PC-3 (cell line): Measurements from ENCODE around the gene SPINK9. TPM values are rescaled to one million over a fixed set of nuclear protein-coding genes. Genes with fewer than 3 reads are reported as not detected.
"Not testable (repeated sequence)": the region's sequence is repeated elsewhere in the genome, so short reads cannot be mapped to it uniquely, and the experiment has no call there.

Experiments used
- ATAC-seq: fragments of 200-7000 bp; cut with Tn5 transposase; 2 replicates; pipeline ENCODE4 v1.9.1; 2020; ENCODE audit warnings: mild to moderate bottlenecking, moderate library complexity
- BruUV-seq: library from RNA; stranded (reverse); fragments of 400-500 nt; replicated peaks from 2 replicates; lab custom pipeline; 2021; lab: Mats Ljungman, UMichigan
- CTCF ChIA-PET: fragments of 300-600 bp; sonication (Branson Sonifier 250); formaldehyde crosslinking; loops from one replicate; lab custom pipeline; 2022; ENCODE audit warnings: antibody characterized with exemption; lab: Charles Lee
- POLR2A ChIA-PET: fragments of 300-600 bp; sonication (Branson Sonifier 250); formaldehyde crosslinking; loops from one replicate; lab custom pipeline; 2022; ENCODE audit warnings: antibody characterized with exemption; ENCODE audit not compliant: unreplicated experiment; lab: Charles Lee
- DNase-seq: peaks from one replicate; pipeline ENCODE4 v3.0.0-alpha.2; 2015
- H2AFZ ChIP-seq: fragments of 300-600 bp; sonication (generic); 2 replicates; pipeline ENCODE4 v1.6.0; 2016; ENCODE audit warnings: antibody characterized with exemption, low read length
- H3F3A ChIP-seq: fragments of 300-600 bp; sonication (generic); one replicate; pipeline ENCODE4 v1.6.0; 2017; ENCODE audit warnings: antibody characterized with exemption, low read length, control low read depth, mild to moderate bottlenecking; ENCODE audit not compliant: unreplicated experiment
- H3K27ac ChIP-seq: fragments of 300-600 bp; sonication (generic); 2 replicates; pipeline ENCODE4 v1.5.1; 2016; ENCODE audit warnings: mild to moderate bottlenecking, low read length
- H3K27me3 ChIP-seq: fragments of 300-600 bp; sonication (generic); 2 replicates; pipeline ENCODE4 v1.6.1; 2016; ENCODE audit warnings: low read length, mixed read lengths
- H3K36me3 ChIP-seq: fragments of 300-600 bp; sonication (generic); 2 replicates; pipeline ENCODE4 v1.6.1; 2016; ENCODE audit warnings: low read depth, mixed run types, low read length, mixed read lengths
- H3K4me1 ChIP-seq: fragments of 300-600 bp; sonication (generic); 2 replicates; pipeline ENCODE4 v1.5.1; 2016; ENCODE audit warnings: low read length; ENCODE audit not compliant: insufficient read depth
- H3K4me2 ChIP-seq: fragments of 300-600 bp; sonication (generic); 2 replicates; pipeline ENCODE4 v1.6.0; 2016; ENCODE audit warnings: low read length
- H3K4me3 ChIP-seq: fragments of 300-600 bp; sonication (generic); 2 replicates; pipeline ENCODE4 v1.5.1; 2016; ENCODE audit warnings: mild to moderate bottlenecking, low read length, mixed read lengths
- H3K79me2 ChIP-seq: fragments of 300-600 bp; sonication (generic); 2 replicates; pipeline ENCODE4 v1.6.1; 2017; ENCODE audit warnings: low read length, mixed read lengths
- H3K9ac ChIP-seq: fragments of 300-600 bp; sonication (generic); 2 replicates; pipeline ENCODE4 v1.6.0; 2016; ENCODE audit warnings: mild to moderate bottlenecking, low read length
- H3K9me2 ChIP-seq: fragments of 300-600 bp; sonication (generic); replicated peaks from 2 replicates; pipeline ENCODE4 v1.6.1; 2016; ENCODE audit warnings: mixed run types, low read length, mixed read lengths
- H3K9me3 ChIP-seq: fragments of 300-600 bp; sonication (generic); 2 replicates; pipeline ENCODE4 v1.6.1; 2016; ENCODE audit warnings: low read length, mixed read lengths
- H4K20me1 ChIP-seq: fragments of 300-600 bp; sonication (generic); 2 replicates; pipeline ENCODE4 v1.6.1; 2016; ENCODE audit warnings: low read length, mixed read lengths
- CTCF ChIP-seq: fragments of 300-600 bp; sonication (generic); conservative IDR thresholded peaks from 2 replicates; pipeline ENCODE4 v1.5.1; 2017; ENCODE audit warnings: antibody characterized with exemption, low read depth, mild to moderate bottlenecking, low read length
- EZH2 ChIP-seq: fragments of 300-600 bp; sonication (generic); IDR thresholded peaks from one replicate; pipeline ENCODE4 v1.6.1; 2017; ENCODE audit warnings: antibody characterized with exemption, mild to moderate bottlenecking, low read length; ENCODE audit not compliant: unreplicated experiment
- EZH2phosphoT487 ChIP-seq: fragments of 300-600 bp; sonication (generic); IDR thresholded peaks from 2 replicates; pipeline ENCODE4 v1.6.1; 2018; ENCODE audit warnings: mild to moderate bottlenecking, antibody characterized with exemption, low read length, borderline replicate concordance
- intact Hi-C: fragments of 100-400 bp; cut with micrococcal nuclease; formaldehyde crosslinking; loops from 2 replicates; pipeline ENCODE4 v1.9.0; 2023
- total RNA-seq: library from RNA; depleted of rRNA; stranded (reverse); fragments of >200 nt; gene quantifications from 2 replicates; pipeline ENCODE4 v1.2.3, GENCODE V29; 2014

SPINK9 gene
- total RNA-seq, 1 experiment from 2014 or later = not detected

- Histone ChIP-seq H4K20me1 (no peaks in the 10 kb centered on the region), H3K27me3 (no peaks in the 10 kb centered on the region), H3K9ac (no peak overlapping the region), H3K9me2 (no peaks in the 10 kb centered on the region), H3K36me3 (no peaks in the 10 kb centered on the region), H3K27ac (no peak overlapping the region), H3F3A (no peaks in the 10 kb centered on the region), H3K4me2 (no peak overlapping the region), H3K4me1 (peaks cover 10% of the 10 kb centered on the region; the same call in 1 of the 2 replicates), H3K4me3 (no peak overlapping the region), H2AFZ (no peak overlapping the region), H3K9me3 (no peaks in the 10 kb centered on the region), H3K79me2 (no peaks in the 10 kb centered on the region)
- ATAC-seq (peak; percentile 97), DNase-seq (peak; percentile 70)
- intact Hi-C loops = loop anchor here (1.0 to 2.0 kb wide), 3 partner anchors 39 to 135 kb away; no protein-coding TSS in a partner anchor
- TF ChIP-seq EZH2 = no peak
- no peak for TF ChIP-seq EZH2phosphoT487
- TF ChIP-seq CTCF = peak; percentile 64
- no TSS peak for BruUV-seq
- ChIA-PET CTCF (interaction anchor here (0.6 to 1.6 kb wide), 8 partner anchors 10 to 417 kb away, joined by 3 to 11 read pairs (median 5); no protein-coding TSS in a partner anchor), POLR2A (no interaction called here)
Observed at GRCh38 chr5:148314187-148314586, 21.2 kb upstream of the SPINK9 start.

- intact Hi-C loops = loop anchor here (1.0 to 2.0 kb wide), 3 partner anchors 39 to 136 kb away; no protein-coding TSS in a partner anchor
- H3K79me2 ChIP-seq = no peaks in the 10 kb centered on the region
Observed at GRCh38 chr5:148314731-148315130, 20.6 kb upstream of the SPINK9 start.

GRCh38 chr5:148320011-148320963, 15.1 kb upstream of the SPINK9 start:
- ATAC-seq, CTCF ChIA-PET, H3K9me2 ChIP-seq, H3K27ac ChIP-seq, H4K20me1 ChIP-seq, H3K79me2 ChIP-seq, H3K9ac ChIP-seq, DNase-seq, H3K27me3 ChIP-seq, H3K4me1 ChIP-seq, H3K36me3 ChIP-seq, H3F3A ChIP-seq, H3K9me3 ChIP-seq, intact Hi-C loops: not testable (repeated sequence)
- BruUV-seq = TSS peak; percentile 87
- Histone ChIP-seq H2AFZ (peak overlapping the region; percentile 56; the same call in 1 of the 2 replicates), H3K4me2 (peak overlapping the region; percentile 67), H3K4me3 (peak overlapping the region; percentile 61)
- POLR2A ChIA-PET = interaction anchor here (0.7 kb wide), 1 partner anchor 17 kb away, joined by 3 read pairs; no protein-coding TSS in a partner anchor

More at GRCh38 chr5:148314731-148315130, 20.6 kb upstream of the SPINK9 start:
- Histone ChIP-seq H3K9me3 (no peaks in the 10 kb centered on the region), H3K36me3 (no peaks in the 10 kb centered on the region), H3K9me2 (no peaks in the 10 kb centered on the region), H3K4me2 (no peak overlapping the region), H3K27ac (no peak overlapping the region), H3K4me3 (no peak overlapping the region), H3K9ac (no peak overlapping the region), H3K4me1 (peaks cover 10% of the 10 kb centered on the region; the same call in 1 of the 2 replicates), H4K20me1 (no peaks in the 10 kb centered on the region), H2AFZ (no peak overlapping the region), H3K27me3 (no peaks in the 10 kb centered on the region), H3F3A (no peaks in the 10 kb centered on the region)
- TF ChIP-seq CTCF (no peak), EZH2phosphoT487 (no peak), EZH2 (no peak)
- no TSS peak for BruUV-seq
- DNase-seq (no peak), ATAC-seq (no peak)
- POLR2A ChIA-PET = no interaction called here
- CTCF ChIA-PET = interaction anchor here (1.0 to 1.6 kb wide), 6 partner anchors 22 to 416 kb away, joined by 3 to 11 read pairs (median 5); no protein-coding TSS in a partner anchor
